PFSK-1 (cell line): ENCODE data around the gene PSAPL1.

Experiments
- FOXP2 ChIP-seq: optimal IDR thresholded peaks from 2 replicates; pipeline ENCODE3; 2011; ENCODE audit warnings: borderline replicate concordance, control low read depth, inconsistent platforms; ENCODE audit not compliant: insufficient read depth; ENCODE audit errors: extremely low read length, extremely low read depth
- POLR2AphosphoS5 ChIP-seq: IDR thresholded peaks from 2 replicates; pipeline ENCODE4 v1.6.1; 2012; ENCODE audit warnings: low read depth, mild to moderate bottlenecking, control low read depth, low read length, moderate library complexity
- REST ChIP-seq, 2 experiments: IDR thresholded peaks; 2 replicates each; pipeline versions ENCODE4 v1.6.1 to v1.8.0; 2011 to 2012; ENCODE audit warnings: low read depth in 2 of 2, low read length in 2 of 2, control low read depth in 1 of 2, inconsistent platforms in 1 of 2, mild to moderate bottlenecking in 1 of 2, moderate library complexity in 1 of 2; ENCODE audit not compliant: insufficient read depth in 1 of 2
- SIN3A ChIP-seq: IDR thresholded peaks from 2 replicates; pipeline ENCODE4 v1.6.1; 2012; ENCODE audit warnings: mild to moderate bottlenecking, low read length, moderate library complexity, borderline replicate concordance; ENCODE audit not compliant: insufficient read depth
- TAF1 ChIP-seq: IDR thresholded peaks from 2 replicates; pipeline ENCODE4 v1.6.1; 2012; ENCODE audit warnings: low read length, control low read depth, borderline replicate concordance; ENCODE audit not compliant: insufficient read depth

The PSAPL1 gene

GRCh38 chr4:7425124-7425523 is 9.6 kb downstream of the PSAPL1 start:
- TF ChIP-seq TAF1 (no peak), FOXP2 (no peak), REST (IDR thresholded peaks at IDR 0.05; ENCODE audit: insufficient read depth in 1 of 2, low read depth in 2 of 2, low read length in 2 of 2) (no peak), POLR2AphosphoS5 (no peak), SIN3A (no peak)

- TF ChIP-seq TAF1: no peak
- no peak for TF ChIP-seq POLR2AphosphoS5
- TF ChIP-seq FOXP2: no peak
- TF ChIP-seq SIN3A: no peak
- no peak for TF ChIP-seq REST (IDR thresholded peaks at IDR 0.05; ENCODE audit: insufficient read depth in 1 of 2, low read depth in 2 of 2, low read length in 2 of 2)
Observed at GRCh38 chr4:7424553-7425111, 10.1 kb downstream of the PSAPL1 start.

- TF ChIP-seq TAF1: no peak
- TF ChIP-seq FOXP2: no peak
- TF ChIP-seq REST (IDR thresholded peaks at IDR 0.05; ENCODE audit: insufficient read depth in 1 of 2, low read depth in 2 of 2, low read length in 2 of 2): no peak
- TF ChIP-seq POLR2AphosphoS5: no peak
- TF ChIP-seq SIN3A: no peak
Observed at GRCh38 chr4:7423801-7424552, 10.8 kb downstream of the PSAPL1 start.

GRCh38 chr4:7423391-7423790 is 11.3 kb downstream of the PSAPL1 start:
- no peak for TF ChIP-seq TAF1
- TF ChIP-seq REST (IDR thresholded peaks at IDR 0.05; ENCODE audit: insufficient read depth in 1 of 2, low read depth in 2 of 2, low read length in 2 of 2): no peak
- no peak for TF ChIP-seq POLR2AphosphoS5
- no peak for TF ChIP-seq FOXP2
- no peak for TF ChIP-seq SIN3A

- TF ChIP-seq POLR2AphosphoS5 (no peak), REST (IDR thresholded peaks at IDR 0.05; ENCODE audit: insufficient read depth in 1 of 2, low read depth in 2 of 2, low read length in 2 of 2) (no peak), FOXP2 (no peak), TAF1 (no peak), SIN3A (no peak)
Observed at GRCh38 chr4:7422898-7423180, 11.9 kb downstream of the PSAPL1 start.
